ENCODE results near the gene ADH7.

DNA sequence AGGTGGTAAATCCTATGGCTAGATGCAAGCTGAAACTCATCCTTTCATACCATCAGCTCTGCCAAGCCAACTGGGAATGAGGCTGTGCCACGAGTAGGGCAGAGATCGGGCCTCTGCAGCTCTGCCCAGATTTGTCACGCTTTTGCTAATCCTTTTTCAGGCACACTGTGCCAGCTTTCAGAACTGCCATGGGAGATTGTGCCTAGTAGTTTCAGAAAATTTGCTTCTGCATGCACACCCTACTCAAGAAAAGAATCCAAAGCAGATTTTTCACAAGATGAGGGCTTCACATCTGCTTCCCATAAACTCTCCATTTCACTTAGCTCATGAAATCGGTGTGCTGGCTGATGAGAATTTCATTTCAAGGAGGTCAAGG, 3.3 kb upstream of the ADH7 start:
- TF ChIP-seq, protein P1, sequence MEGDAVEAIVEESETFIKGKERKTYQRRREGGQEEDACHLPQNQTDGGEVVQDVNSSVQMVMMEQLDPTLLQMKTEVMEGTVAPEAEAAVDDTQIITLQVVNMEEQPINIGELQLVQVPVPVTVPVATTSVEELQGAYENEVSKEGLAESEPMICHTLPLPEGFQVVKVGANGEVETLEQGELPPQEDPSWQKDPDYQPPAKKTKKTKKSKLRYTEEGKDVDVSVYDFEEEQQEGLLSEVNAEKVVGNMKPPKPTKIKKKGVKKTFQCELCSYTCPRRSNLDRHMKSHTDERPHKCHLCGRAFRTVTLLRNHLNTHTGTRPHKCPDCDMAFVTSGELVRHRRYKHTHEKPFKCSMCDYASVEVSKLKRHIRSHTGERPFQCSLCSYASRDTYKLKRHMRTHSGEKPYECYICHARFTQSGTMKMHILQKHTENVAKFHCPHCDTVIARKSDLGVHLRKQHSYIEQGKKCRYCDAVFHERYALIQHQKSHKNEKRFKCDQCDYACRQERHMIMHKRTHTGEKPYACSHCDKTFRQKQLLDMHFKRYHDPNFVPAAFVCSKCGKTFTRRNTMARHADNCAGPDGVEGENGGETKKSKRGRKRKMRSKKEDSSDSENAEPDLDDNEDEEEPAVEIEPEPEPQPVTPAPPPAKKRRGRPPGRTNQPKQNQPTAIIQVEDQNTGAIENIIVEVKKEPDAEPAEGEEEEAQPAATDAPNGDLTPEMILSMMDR (conservative IDR thresholded peaks at IDR 0.05; ENCODE audit: low read depth in 2 of 2): no peak
- TF ChIP-seq POLR2AphosphoS5 (IDR thresholded peaks at IDR 0.05; ENCODE audit: low read depth): no peak
- TF ChIP-seq, protein P2, sequence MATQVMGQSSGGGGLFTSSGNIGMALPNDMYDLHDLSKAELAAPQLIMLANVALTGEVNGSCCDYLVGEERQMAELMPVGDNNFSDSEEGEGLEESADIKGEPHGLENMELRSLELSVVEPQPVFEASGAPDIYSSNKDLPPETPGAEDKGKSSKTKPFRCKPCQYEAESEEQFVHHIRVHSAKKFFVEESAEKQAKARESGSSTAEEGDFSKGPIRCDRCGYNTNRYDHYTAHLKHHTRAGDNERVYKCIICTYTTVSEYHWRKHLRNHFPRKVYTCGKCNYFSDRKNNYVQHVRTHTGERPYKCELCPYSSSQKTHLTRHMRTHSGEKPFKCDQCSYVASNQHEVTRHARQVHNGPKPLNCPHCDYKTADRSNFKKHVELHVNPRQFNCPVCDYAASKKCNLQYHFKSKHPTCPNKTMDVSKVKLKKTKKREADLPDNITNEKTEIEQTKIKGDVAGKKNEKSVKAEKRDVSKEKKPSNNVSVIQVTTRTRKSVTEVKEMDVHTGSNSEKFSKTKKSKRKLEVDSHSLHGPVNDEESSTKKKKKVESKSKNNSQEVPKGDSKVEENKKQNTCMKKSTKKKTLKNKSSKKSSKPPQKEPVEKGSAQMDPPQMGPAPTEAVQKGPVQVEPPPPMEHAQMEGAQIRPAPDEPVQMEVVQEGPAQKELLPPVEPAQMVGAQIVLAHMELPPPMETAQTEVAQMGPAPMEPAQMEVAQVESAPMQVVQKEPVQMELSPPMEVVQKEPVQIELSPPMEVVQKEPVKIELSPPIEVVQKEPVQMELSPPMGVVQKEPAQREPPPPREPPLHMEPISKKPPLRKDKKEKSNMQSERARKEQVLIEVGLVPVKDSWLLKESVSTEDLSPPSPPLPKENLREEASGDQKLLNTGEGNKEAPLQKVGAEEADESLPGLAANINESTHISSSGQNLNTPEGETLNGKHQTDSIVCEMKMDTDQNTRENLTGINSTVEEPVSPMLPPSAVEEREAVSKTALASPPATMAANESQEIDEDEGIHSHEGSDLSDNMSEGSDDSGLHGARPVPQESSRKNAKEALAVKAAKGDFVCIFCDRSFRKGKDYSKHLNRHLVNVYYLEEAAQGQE (IDR thresholded peaks at IDR 0.05; ENCODE audit: unreplicated experiment): no peak
- no peak for TF ChIP-seq EZH2 (IDR thresholded peaks at IDR 0.05; ENCODE audit: low read depth, unreplicated experiment)
- no peak for TF ChIP-seq JUNB (IDR thresholded peaks at IDR 0.05; ENCODE audit: unreplicated experiment)
- TF ChIP-seq EZH2phosphoT487 (IDR thresholded peaks at IDR 0.05; ENCODE audit: unreplicated experiment): no peak
- no peak for TF ChIP-seq CREB1 (CRISPR knock-in tag; IDR thresholded peaks at IDR 0.05; ENCODE audit: low read depth)
- no peak for TF ChIP-seq ZNF331 (CRISPR knock-in tag; IDR thresholded peaks at IDR 0.05; ENCODE audit: low read depth)
- TF ChIP-seq, protein P3, sequence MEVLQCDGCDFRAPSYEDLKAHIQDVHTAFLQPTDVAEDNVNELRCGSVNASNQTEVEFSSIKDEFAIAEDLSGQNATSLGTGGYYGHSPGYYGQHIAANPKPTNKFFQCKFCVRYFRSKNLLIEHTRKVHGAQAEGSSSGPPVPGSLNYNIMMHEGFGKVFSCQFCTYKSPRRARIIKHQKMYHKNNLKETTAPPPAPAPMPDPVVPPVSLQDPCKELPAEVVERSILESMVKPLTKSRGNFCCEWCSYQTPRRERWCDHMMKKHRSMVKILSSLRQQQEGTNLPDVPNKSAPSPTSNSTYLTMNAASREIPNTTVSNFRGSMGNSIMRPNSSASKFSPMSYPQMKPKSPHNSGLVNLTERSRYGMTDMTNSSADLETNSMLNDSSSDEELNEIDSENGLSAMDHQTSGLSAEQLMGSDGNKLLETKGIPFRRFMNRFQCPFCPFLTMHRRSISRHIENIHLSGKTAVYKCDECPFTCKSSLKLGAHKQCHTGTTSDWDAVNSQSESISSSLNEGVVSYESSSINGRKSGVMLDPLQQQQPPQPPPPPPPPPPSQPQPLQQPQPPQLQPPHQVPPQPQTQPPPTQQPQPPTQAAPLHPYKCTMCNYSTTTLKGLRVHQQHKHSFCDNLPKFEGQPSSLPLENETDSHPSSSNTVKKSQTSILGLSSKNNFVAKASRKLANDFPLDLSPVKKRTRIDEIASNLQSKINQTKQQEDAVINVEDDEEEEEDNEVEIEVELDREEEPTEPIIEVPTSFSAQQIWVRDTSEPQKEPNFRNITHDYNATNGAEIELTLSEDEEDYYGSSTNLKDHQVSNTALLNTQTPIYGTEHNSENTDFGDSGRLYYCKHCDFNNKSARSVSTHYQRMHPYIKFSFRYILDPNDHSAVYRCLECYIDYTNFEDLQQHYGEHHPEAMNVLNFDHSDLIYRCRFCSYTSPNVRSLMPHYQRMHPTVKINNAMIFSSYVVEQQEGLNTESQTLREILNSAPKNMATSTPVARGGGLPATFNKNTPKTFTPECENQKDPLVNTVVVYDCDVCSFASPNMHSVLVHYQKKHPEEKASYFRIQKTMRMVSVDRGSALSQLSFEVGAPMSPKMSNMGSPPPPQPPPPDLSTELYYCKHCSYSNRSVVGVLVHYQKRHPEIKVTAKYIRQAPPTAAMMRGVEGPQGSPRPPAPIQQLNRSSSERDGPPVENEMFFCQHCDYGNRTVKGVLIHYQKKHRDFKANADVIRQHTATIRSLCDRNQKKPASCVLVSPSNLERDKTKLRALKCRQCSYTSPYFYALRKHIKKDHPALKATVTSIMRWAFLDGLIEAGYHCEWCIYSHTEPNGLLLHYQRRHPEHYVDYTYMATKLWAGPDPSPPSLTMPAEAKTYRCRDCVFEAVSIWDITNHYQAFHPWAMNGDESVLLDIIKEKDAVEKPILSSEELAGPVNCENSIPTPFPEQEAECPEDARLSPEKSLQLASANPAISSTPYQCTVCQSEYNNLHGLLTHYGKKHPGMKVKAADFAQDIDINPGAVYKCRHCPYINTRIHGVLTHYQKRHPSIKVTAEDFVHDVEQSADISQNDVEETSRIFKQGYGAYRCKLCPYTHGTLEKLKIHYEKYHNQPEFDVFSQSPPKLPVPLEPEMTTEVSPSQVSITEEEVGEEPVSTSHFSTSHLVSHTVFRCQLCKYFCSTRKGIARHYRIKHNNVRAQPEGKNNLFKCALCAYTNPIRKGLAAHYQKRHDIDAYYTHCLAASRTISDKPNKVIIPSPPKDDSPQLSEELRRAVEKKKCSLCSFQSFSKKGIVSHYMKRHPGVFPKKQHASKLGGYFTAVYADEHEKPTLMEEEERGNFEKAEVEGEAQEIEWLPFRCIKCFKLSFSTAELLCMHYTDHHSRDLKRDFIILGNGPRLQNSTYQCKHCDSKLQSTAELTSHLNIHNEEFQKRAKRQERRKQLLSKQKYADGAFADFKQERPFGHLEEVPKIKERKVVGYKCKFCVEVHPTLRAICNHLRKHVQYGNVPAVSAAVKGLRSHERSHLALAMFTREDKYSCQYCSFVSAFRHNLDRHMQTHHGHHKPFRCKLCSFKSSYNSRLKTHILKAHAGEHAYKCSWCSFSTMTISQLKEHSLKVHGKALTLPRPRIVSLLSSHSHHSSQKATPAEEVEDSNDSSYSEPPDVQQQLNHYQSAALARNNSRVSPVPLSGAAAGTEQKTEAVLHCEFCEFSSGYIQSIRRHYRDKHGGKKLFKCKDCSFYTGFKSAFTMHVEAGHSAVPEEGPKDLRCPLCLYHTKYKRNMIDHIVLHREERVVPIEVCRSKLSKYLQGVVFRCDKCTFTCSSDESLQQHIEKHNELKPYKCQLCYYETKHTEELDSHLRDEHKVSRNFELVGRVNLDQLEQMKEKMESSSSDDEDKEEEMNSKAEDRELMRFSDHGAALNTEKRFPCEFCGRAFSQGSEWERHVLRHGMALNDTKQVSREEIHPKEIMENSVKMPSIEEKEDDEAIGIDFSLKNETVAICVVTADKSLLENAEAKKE (CRISPR knock-in tag; IDR thresholded peaks at IDR 0.05): no peak
